WTC11 (cell line): Measurements from ENCODE around the gene AADAC.

Experiments used
- TF ChIP-seq, protein P1 (sequence below): fragments of 200-600 bp; IDR thresholded peaks from 2 replicates; pipeline ENCODE4 v1.8.0; 2022; ENCODE audit warnings: antibody characterized with exemption
- TF ChIP-seq, protein P2 (sequence below): sonication (generic); formaldehyde crosslinking; IDR thresholded peaks from 2 replicates; pipeline ENCODE4 v1.8.0; 2022; ENCODE audit warnings: mild to moderate bottlenecking, missing genetic modification reagents

DNA sequence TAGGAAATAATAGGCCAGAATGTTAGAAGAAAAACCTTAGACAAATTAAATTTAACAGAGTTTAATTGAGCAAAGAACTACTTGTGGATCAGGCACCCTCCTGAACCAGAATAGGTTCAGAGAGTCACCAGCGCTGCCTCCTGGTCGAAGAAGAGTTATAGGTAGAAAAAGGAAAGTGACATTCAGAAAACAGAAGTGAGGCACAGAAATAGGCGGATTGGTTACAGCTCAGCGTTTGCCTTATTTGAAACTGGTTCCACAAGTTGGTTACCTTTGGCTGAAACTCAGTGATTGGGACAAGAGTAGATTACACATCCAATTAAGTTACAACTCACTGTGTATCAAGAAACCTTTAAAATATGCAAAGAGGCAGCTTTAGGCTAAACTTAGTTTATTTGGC, 4.4 kb downstream of the AADAC start:
- TF ChIP-seq, protein P1, sequence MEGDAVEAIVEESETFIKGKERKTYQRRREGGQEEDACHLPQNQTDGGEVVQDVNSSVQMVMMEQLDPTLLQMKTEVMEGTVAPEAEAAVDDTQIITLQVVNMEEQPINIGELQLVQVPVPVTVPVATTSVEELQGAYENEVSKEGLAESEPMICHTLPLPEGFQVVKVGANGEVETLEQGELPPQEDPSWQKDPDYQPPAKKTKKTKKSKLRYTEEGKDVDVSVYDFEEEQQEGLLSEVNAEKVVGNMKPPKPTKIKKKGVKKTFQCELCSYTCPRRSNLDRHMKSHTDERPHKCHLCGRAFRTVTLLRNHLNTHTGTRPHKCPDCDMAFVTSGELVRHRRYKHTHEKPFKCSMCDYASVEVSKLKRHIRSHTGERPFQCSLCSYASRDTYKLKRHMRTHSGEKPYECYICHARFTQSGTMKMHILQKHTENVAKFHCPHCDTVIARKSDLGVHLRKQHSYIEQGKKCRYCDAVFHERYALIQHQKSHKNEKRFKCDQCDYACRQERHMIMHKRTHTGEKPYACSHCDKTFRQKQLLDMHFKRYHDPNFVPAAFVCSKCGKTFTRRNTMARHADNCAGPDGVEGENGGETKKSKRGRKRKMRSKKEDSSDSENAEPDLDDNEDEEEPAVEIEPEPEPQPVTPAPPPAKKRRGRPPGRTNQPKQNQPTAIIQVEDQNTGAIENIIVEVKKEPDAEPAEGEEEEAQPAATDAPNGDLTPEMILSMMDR, result no peak
- TF ChIP-seq, protein P2, sequence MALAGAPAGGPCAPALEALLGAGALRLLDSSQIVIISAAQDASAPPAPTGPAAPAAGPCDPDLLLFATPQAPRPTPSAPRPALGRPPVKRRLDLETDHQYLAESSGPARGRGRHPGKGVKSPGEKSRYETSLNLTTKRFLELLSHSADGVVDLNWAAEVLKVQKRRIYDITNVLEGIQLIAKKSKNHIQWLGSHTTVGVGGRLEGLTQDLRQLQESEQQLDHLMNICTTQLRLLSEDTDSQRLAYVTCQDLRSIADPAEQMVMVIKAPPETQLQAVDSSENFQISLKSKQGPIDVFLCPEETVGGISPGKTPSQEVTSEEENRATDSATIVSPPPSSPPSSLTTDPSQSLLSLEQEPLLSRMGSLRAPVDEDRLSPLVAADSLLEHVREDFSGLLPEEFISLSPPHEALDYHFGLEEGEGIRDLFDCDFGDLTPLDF (CRISPR knock-in tag), result no peak
